ENCODE data around the gene MGAT5. TPM values are rescaled to one million over a fixed set of nuclear protein-coding genes. Genes with fewer than 3 reads are reported as not detected.
"Not testable (repeated sequence)": the region's sequence is repeated elsewhere in the genome, so short reads cannot be mapped to it uniquely, and the experiment has no call there.

The MGAT5 gene
- polyA plus RNA-seq, 1 donor: 19.0 TPM

GRCh38 chr2:134284119-134284670 is 30.3 kb downstream of the MGAT5 start:
- no CpG with 5 or more reads among the region's 1 CpG for WGBS (ENCODE audit: insufficient coverage, low lambda C conversion rate)
- H3K27ac ChIP-seq (ENCODE audit: low read length): no peak overlapping the region
- no peaks in the 10 kb centered on the region for H3K9me3 ChIP-seq (ENCODE audit: control insufficient read depth, low read depth, low read length)
- no peak for DNase-seq
- H3K27me3 ChIP-seq (ENCODE audit: control insufficient read depth, insufficient read depth, low read length): no peaks in the 10 kb centered on the region
- no peak overlapping the region for H3K4me3 ChIP-seq (ENCODE audit: low read length)
- no peaks in the 10 kb centered on the region for H3K36me3 ChIP-seq (ENCODE audit: control insufficient read depth, insufficient read depth, low read length)
- no peaks in the 10 kb centered on the region for H3K4me1 ChIP-seq (ENCODE audit: control insufficient read depth, insufficient read depth, low read length)

- 90% methylated on average over 2 of the region's 2 CpGs for WGBS (ENCODE audit: insufficient coverage, low lambda C conversion rate)
These were observed 33.5 kb downstream of the MGAT5 start for GRCh38 chr2:134287323-134287722.

DNA sequence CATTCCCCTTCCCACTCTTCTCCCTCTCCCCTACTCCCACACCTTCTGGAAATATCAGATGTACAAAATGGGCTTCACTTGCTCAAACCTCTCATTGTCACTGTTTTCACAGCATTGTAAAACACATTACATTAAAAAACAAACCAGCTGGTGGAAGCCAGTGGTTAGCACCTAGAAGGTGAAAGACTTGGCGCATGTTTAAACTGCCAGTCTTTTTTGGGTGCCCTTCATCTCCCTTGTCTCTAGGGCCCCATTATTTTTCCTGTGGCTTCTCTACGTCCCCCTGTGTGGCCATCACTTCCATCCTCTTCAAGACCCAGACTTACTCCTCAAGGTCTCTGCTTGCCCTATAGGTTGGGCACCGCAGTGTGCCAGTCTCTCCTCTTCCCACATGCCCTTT is 34.9 kb downstream of the MGAT5 start:
- WGBS (ENCODE audit: insufficient coverage, low lambda C conversion rate): no CpG with 5 or more reads among the region's 3 CpGs
- Histone ChIP-seq H3K36me3 (ENCODE audit: control insufficient read depth, insufficient read depth, low read length) (peaks cover 2% of the 10 kb centered on the region), H3K27ac (ENCODE audit: low read length) (no peak overlapping the region), H3K4me1 (ENCODE audit: control insufficient read depth, insufficient read depth, low read length) (no peaks in the 10 kb centered on the region), H3K4me3 (ENCODE audit: low read length) (no peak overlapping the region), H3K27me3 (ENCODE audit: control insufficient read depth, insufficient read depth, low read length) (no peaks in the 10 kb centered on the region), H3K9me3 (ENCODE audit: control insufficient read depth, low read depth, low read length) (no peaks in the 10 kb centered on the region)
- no peak for DNase-seq

More at GRCh38 chr2:134287323-134287722, 33.5 kb downstream of the MGAT5 start:
- H3K4me3 ChIP-seq (ENCODE audit: low read length): no peak overlapping the region
- no peak overlapping the region for H3K27ac ChIP-seq (ENCODE audit: low read length)
- H3K36me3 ChIP-seq (ENCODE audit: control insufficient read depth, insufficient read depth, low read length): no peaks in the 10 kb centered on the region
- no peaks in the 10 kb centered on the region for H3K4me1 ChIP-seq (ENCODE audit: control insufficient read depth, insufficient read depth, low read length)
- DNase-seq: no peak
- no peaks in the 10 kb centered on the region for H3K9me3 ChIP-seq (ENCODE audit: control insufficient read depth, low read depth, low read length)
- no peaks in the 10 kb centered on the region for H3K27me3 ChIP-seq (ENCODE audit: control insufficient read depth, insufficient read depth, low read length)

GRCh38 chr2:134289225-134289624 is 35.4 kb downstream of the MGAT5 start:
- no peaks in the 10 kb centered on the region for H3K27me3 ChIP-seq (ENCODE audit: control insufficient read depth, insufficient read depth, low read length)
- no peak overlapping the region for H3K4me3 ChIP-seq (ENCODE audit: low read length)
- no peaks in the 10 kb centered on the region for H3K4me1 ChIP-seq (ENCODE audit: control insufficient read depth, insufficient read depth, low read length)
- no CpG with 5 or more reads among the region's 6 CpGs for WGBS (ENCODE audit: insufficient coverage, low lambda C conversion rate)
- no peak for DNase-seq
- no peak overlapping the region for H3K27ac ChIP-seq (ENCODE audit: low read length)
- H3K9me3 ChIP-seq (ENCODE audit: control insufficient read depth, low read depth, low read length): no peaks in the 10 kb centered on the region
- H3K36me3 ChIP-seq (ENCODE audit: control insufficient read depth, insufficient read depth, low read length): peaks cover 5% of the 10 kb centered on the region

DNA sequence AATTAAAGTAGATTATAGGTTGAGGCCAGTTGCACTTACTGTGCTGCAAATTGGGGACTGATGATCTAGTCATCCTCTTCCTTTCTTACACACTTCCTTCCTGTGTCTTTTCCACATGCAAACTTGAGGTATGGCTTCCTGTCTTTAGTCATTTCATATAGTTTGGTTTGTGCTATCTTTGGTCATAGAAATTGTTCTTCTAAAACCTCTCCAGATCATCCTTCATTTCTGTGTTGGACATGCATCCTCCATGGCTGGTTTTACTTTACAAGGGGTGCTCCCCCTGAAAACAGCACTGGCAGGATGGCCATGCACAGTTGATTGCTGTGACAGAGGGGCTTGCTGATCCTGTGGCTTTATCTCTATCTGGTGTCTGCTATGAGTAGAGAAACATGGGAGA is 36.5 kb downstream of the MGAT5 start:
- Histone ChIP-seq H3K4me1 (ENCODE audit: control insufficient read depth, insufficient read depth, low read length) (no peaks in the 10 kb centered on the region), H3K27ac (ENCODE audit: low read length) (no peak overlapping the region), H3K27me3 (ENCODE audit: control insufficient read depth, insufficient read depth, low read length) (no peaks in the 10 kb centered on the region), H3K36me3 (ENCODE audit: control insufficient read depth, insufficient read depth, low read length) (peaks cover 5% of the 10 kb centered on the region), H3K9me3 (ENCODE audit: control insufficient read depth, low read depth, low read length) (no peaks in the 10 kb centered on the region), H3K4me3 (ENCODE audit: low read length) (no peak overlapping the region)
- no peak for DNase-seq

DNA sequence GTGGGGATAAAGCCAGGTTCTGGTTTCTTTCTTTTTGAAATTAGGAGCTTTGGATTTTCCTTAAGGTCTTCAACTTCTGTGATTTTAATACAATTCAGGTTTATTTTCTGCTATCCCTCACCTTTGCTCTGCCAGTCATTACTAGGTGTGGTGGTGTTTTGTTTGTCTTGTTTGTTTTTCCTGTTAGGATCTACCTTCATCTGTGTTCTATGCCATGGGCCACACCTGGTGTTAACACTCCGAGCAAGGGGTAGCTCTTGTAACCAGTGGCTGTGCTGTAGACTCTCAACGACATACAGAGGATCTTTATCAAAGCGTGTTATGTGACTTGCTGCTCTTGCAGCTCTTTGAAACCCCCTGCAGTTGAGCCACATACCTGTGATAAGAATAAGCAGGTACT is 38.6 kb downstream of the MGAT5 start:
- H3K36me3 ChIP-seq (ENCODE audit: control insufficient read depth, insufficient read depth, low read length): peaks cover 5% of the 10 kb centered on the region
- H3K4me3 ChIP-seq (ENCODE audit: low read length): no peak overlapping the region
- no peak for DNase-seq
- WGBS (ENCODE audit: insufficient coverage, low lambda C conversion rate): no CpG with 5 or more reads among the region's 3 CpGs
- no peaks in the 10 kb centered on the region for H3K4me1 ChIP-seq (ENCODE audit: control insufficient read depth, insufficient read depth, low read length)
- H3K27ac ChIP-seq (ENCODE audit: low read length): no peak overlapping the region
- no peaks in the 10 kb centered on the region for H3K27me3 ChIP-seq (ENCODE audit: control insufficient read depth, insufficient read depth, low read length)
- H3K9me3 ChIP-seq (ENCODE audit: control insufficient read depth, low read depth, low read length): no peaks in the 10 kb centered on the region

DNA sequence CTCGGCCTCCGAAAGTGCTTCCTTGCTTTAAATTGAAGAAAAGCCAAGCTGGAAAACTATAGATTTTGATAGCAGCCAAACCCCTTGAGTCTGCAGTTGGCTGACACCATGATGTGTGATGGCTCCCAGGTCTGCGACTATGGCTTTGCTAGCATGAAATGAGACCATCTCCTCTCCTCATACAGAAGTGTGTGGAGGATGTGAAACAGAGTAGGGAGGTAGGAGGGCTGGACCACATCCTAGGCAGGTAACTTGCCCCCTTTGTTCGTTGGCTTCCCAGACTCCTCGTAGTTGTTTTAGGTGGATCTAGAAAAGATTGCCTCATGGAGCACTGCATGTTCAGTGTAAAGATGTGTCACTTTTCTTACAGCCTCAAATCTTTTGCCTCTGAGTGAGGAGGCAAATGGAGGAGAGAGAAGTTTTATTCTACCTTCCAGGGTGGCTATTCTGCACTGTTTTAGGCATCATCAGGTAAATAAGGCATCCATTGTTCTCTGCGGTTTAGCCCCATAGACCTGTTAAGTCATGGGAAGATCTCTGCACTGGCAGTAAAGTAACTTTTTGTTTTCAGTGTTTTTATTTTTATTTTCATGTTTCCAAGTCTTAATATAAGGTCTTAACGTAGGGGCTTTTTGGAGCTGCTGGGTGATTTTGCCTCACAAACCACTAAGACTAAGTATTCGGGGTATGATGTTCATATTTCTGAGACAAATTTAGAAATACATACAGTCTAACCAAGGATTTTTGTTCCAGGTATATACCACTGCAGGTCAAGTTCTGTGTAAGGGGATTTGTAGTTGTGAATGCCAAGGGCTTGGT is 40.1 kb downstream of the MGAT5 start:
- Histone ChIP-seq H3K4me1 (ENCODE audit: control insufficient read depth, insufficient read depth, low read length) (no peaks in the 10 kb centered on the region), H3K27me3 (ENCODE audit: control insufficient read depth, insufficient read depth, low read length) (no peaks in the 10 kb centered on the region), H3K36me3 (ENCODE audit: control insufficient read depth, insufficient read depth, low read length) (peaks cover 5% of the 10 kb centered on the region), H3K4me3 (ENCODE audit: low read length) (no peak overlapping the region), H3K27ac (ENCODE audit: low read length) (no peak overlapping the region), H3K9me3 (ENCODE audit: control insufficient read depth, low read depth, low read length) (no peaks in the 10 kb centered on the region)
- DNase-seq: no peak
- 100% methylated on average over 1 of the region's 8 CpGs for WGBS (ENCODE audit: insufficient coverage, low lambda C conversion rate)

DNA sequence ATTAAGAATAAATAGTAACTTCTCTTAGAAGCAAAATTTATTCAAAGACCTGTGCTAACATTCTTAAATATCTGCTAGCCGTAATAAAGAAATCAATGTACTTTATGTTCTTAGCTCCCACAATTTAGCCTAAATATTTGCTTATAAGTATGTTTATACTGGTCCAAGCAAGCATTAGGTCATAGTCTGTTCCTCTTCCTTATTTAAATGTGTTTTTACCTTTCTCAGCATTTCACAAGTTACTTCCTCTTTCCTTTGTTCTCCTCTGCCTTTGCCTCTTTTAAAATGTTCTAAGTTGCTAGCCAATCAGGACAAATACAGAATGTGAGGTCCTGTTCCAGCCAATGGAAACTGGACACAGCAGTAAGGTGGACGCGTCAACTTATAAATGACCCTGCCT is 40.7 kb downstream of the MGAT5 start:
- not testable (repeated sequence) for H3K4me1 ChIP-seq (ENCODE audit: control insufficient read depth, insufficient read depth, low read length); H3K9me3 ChIP-seq (ENCODE audit: control insufficient read depth, low read depth, low read length); H3K36me3 ChIP-seq (ENCODE audit: control insufficient read depth, insufficient read depth, low read length); DNase-seq; H3K27ac ChIP-seq (ENCODE audit: low read length); H3K4me3 ChIP-seq (ENCODE audit: low read length); H3K27me3 ChIP-seq (ENCODE audit: control insufficient read depth, insufficient read depth, low read length)
- no CpG with 5 or more reads among the region's 3 CpGs for WGBS (ENCODE audit: insufficient coverage, low lambda C conversion rate)

- Histone ChIP-seq H3K36me3 (ENCODE audit: control insufficient read depth, insufficient read depth, low read length) (peaks cover 5% of the 10 kb centered on the region), H3K27ac (ENCODE audit: low read length) (no peak overlapping the region), H3K4me3 (ENCODE audit: low read length) (no peak overlapping the region), H3K4me1 (ENCODE audit: control insufficient read depth, insufficient read depth, low read length) (no peaks in the 10 kb centered on the region), H3K27me3 (ENCODE audit: control insufficient read depth, insufficient read depth, low read length) (no peaks in the 10 kb centered on the region), H3K9me3 (ENCODE audit: control insufficient read depth, low read depth, low read length) (no peaks in the 10 kb centered on the region)
- no peak for DNase-seq
- WGBS (ENCODE audit: insufficient coverage, low lambda C conversion rate): no CpG with 5 or more reads among the region's 3 CpGs
These were observed 41.6 kb downstream of the MGAT5 start for GRCh38 chr2:134295441-134295840.

- H3K4me3 ChIP-seq (ENCODE audit: low read length): no peak overlapping the region
- WGBS (ENCODE audit: insufficient coverage, low lambda C conversion rate): no CpG with 5 or more reads among the region's 2 CpGs
- no peaks in the 10 kb centered on the region for H3K9me3 ChIP-seq (ENCODE audit: control insufficient read depth, low read depth, low read length)
- no peaks in the 10 kb centered on the region for H3K4me1 ChIP-seq (ENCODE audit: control insufficient read depth, insufficient read depth, low read length)
- no peak overlapping the region for H3K27ac ChIP-seq (ENCODE audit: low read length)
- DNase-seq: no peak
- no peaks in the 10 kb centered on the region for H3K27me3 ChIP-seq (ENCODE audit: control insufficient read depth, insufficient read depth, low read length)
- H3K36me3 ChIP-seq (ENCODE audit: control insufficient read depth, insufficient read depth, low read length): peaks cover 5% of the 10 kb centered on the region
These were observed 42.4 kb downstream of the MGAT5 start for GRCh38 chr2:134296301-134296700.

DNA sequence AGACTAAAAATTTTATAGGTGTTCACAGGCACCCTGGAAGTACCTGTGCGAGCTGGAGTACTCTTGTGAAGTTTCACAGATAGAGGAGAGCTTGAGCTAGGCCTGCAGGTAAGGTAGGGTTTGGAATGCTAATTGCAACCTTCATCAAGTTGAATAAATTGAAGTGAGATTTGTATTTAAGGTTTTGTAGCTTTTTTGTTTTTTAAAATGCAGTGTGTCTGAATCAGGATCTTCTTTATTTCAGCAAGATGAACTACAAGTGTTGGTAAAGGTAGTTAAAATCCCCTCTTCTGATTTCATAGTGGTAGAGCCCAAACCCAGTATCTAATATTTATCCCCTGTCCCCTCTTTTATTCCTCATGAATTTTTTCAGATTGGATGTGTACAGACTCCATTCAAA is 45.5 kb downstream of the MGAT5 start:
- Histone ChIP-seq H3K4me1 (ENCODE audit: control insufficient read depth, insufficient read depth, low read length) (no peaks in the 10 kb centered on the region), H3K9me3 (ENCODE audit: control insufficient read depth, low read depth, low read length) (no peaks in the 10 kb centered on the region), H3K36me3 (ENCODE audit: control insufficient read depth, insufficient read depth, low read length) (no peaks in the 10 kb centered on the region), H3K27me3 (ENCODE audit: control insufficient read depth, insufficient read depth, low read length) (no peaks in the 10 kb centered on the region), H3K27ac (ENCODE audit: low read length) (no peak overlapping the region), H3K4me3 (ENCODE audit: low read length) (no peak overlapping the region)
- no peak for DNase-seq
- WGBS (ENCODE audit: insufficient coverage, low lambda C conversion rate): no CpG with 5 or more reads among the region's 1 CpG
